Stimulated activated CD8-positive, alpha-beta memory T cell treated with anti-CD3 and anti-CD28 coated beads, Interleukin-12 subunit alpha, Interleukin-12 subunit beta, amount 100 ng/mL, for 24 hours (primary cell): Measurements from ENCODE around the gene PRSS1.
"Not testable (repeated sequence)": the region's sequence is repeated elsewhere in the genome, so short reads cannot be mapped to it uniquely, and the experiment has no call there.

ENCODE experiments used
- DNase-seq: peaks from one replicate; pipeline ENCODE4 v3.0.0-alpha.2; 2020; ENCODE audit errors: extremely low read depth

PRSS1 gene

DNA sequence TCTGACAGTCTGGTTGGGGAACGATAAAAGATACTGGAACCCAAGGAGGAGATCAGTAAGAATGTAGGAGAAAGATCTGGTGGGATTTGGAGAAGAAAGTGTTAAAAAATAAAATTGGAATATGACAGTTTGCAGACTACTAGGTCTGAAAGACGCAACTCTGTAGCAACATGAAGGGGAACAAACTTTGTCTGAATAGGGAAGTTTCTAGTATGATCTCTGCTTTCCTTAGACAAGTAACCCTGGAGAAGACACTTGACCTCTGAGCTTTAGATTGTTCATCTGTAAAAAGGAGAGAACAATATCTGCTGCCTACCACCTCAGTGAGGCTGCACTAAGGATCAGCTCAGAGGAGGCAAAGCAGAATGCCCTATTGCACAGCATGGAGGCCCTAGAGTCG, 3.0 kb upstream of the PRSS1 start:
- no peak for DNase-seq

DNA sequence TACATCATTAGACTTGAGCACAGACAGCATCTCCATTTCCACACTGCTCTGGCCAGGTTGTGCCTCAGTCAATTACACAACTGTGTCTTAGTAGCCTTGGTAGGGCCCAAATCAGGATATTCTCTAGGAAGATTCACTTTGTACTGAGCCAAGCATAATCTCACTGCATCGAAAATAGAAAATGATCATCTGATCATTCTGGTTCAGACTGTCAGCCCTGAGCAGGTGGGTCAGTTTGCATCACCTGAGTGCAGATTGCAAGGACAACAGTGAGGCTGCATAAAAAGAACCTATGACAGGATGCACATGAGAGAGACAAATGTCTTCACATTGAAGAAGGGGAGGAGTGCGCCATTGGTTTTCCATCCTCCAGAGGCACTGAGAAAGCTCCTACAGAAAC, 862 bp upstream of the PRSS1 start:
- not testable (repeated sequence) for DNase-seq

DNA sequence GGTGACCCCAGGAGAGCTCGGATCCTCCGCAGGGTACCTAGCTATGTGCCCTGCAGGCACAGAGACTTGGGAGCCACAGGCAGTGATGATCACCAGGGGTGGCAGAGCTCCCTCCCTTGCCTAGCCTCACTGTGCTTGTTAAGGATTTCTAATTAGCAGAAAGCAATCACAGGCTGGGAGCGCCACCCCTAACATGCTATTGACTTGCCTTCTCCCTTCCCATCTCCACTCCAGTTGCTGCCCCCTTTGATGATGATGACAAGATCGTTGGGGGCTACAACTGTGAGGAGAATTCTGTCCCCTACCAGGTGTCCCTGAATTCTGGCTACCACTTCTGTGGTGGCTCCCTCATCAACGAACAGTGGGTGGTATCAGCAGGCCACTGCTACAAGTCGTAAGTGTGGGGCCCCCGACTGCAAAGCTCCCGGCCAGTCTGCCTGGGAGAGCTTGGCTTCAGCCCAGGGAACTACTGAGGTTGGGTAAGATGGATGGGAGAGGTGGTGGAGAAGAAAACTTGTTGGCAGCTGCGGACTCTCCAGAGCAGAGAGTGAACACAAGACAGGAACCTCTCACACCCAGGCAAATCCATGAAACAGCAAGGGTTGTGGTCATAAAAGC, 1.2 kb downstream of the PRSS1 start:
- no peak for DNase-seq

DNA sequence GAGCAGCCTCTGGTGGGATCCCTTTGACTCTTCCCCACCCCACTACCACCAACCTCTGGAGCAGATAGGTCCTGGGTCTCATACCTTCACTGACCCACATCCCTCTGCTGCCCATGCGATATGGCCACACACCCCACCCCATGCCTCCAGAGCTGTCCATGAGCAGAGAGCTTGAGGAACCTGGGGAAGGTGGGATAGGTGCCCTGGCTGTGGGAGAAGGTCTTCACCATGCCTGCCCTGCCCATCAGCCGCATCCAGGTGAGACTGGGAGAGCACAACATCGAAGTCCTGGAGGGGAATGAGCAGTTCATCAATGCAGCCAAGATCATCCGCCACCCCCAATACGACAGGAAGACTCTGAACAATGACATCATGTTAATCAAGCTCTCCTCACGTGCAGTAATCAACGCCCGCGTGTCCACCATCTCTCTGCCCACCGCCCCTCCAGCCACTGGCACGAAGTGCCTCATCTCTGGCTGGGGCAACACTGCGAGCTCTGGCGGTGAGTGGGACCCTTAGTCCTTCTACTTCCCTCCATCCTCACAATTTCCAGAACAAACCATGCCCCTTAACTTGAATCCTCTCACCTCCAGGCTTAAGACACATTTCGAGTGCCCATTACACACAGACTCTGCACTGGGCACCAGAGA, 2.4 kb downstream of the PRSS1 start:
- not testable (repeated sequence) for DNase-seq

DNA sequence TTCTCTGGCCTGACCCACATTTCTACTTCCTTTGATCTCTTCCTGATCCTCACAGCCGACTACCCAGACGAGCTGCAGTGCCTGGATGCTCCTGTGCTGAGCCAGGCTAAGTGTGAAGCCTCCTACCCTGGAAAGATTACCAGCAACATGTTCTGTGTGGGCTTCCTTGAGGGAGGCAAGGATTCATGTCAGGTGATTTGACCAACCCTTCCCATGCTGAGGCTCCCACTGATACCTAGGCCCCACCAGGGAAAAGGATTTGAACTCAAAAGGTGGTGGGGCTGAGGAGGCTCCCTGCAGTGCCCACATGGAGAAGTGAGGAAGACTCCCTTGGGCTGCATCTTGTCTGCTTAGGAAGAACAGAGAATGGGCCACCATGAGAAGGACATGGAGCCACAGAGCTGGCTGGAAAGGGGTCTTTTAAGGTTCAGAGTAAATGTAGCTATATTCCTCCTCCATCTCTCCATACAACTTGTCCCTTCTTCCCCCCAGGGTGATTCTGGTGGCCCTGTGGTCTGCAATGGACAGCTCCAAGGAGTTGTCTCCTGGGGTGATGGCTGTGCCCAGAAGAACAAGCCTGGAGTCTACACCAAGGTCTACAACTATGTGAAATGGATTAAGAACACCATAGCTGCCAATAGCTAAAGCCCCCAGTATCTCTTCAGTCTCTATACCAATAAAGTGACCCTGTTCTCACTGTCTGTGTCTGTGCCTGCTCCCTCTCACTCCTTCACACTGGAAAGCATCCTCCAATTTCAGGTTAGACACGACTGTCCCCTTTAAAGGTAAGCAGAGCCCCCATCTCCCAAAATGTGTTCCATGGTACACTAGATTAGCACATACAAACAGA, 3.3 kb downstream of the PRSS1 start:
- DNase-seq: no peak

DNA sequence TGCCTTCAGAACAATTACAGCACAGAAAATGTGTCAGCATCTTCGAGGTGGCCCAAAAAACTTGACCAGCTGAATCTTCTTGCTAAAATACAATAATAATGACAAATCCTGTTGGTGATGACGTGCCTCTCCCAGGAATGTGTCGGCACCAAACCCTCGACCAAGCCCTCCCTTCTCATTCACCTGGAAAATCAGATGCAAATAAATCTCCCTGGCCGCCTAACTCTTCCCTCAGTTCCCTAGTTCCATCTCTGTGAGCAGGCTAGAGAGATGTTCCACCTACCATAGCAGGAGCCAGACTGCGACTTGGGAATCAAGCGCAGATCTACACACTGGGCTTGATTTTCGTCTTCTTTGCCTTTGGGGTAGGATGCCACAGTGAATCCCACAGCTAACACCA, 4.1 kb downstream of the PRSS1 start:
- DNase-seq: no peak

DNA sequence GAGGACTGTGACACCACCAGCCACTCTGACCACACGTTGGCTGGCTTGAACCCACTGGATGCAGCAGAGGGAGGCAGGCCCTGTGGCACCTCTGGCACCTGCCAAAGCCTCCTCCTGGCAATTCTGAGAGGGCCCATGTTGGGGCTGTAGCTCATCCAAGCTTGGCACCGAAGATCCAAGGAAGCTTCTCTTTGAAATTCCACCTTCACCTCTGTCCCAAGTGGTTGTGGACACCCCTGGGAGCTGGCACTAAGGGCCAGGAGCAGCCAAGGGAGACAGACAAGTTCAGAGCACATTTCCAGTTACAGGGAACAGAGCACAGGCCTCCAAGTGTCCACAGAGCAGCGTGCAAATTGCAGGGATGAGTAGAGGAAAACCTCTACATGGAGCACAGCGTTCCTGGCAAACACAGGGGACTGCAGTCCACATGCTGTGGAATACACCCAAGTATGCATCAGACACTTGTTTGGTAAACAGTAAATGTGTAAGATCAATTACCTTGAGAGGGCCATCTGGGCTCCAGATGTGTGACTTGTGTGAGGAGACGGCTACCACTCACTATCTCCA, 4.7 kb downstream of the PRSS1 start:
- DNase-seq: not testable (repeated sequence)

DNA sequence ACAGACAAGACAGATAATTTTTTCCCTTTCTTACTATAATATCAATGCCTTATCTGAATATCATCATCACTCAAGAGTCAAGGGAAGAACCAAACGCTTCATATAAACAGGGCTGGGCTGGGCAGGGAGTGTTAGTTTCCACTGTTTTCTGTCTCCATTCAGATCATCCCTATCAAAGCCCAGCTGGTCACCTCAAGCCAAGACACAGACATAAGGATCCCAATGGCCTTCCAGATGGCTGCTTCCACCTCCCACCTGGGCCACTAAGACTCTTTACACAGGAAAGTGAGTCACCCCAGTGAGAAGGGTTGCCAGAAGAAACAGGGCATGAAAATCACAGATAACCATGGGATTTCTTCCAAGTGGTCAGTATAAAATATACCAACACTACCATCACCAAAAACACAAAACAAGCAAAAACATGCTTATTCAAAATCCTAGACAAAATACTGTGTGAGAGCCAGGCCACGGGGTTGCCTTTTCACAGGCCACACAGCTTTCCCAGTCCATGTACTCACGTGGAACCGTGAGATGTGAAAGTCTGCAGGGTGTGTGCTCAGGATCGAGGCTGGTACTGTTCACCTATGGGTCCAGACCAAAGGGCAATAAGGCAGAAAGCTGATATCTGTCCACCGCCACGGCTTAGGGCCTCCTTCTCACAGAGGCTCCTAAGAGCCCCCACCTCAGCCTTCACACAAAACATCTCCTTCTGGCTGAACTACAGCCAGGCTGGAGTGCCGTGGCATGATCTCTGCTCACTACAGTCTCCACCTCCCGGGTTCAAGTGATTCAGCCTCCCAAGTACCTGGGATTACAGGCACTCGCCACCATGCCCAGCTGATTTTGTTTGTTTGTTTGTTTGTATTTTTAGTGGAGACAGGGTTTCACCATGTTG, 5.7 kb downstream of the PRSS1 start:
- no peak for DNase-seq

DNA sequence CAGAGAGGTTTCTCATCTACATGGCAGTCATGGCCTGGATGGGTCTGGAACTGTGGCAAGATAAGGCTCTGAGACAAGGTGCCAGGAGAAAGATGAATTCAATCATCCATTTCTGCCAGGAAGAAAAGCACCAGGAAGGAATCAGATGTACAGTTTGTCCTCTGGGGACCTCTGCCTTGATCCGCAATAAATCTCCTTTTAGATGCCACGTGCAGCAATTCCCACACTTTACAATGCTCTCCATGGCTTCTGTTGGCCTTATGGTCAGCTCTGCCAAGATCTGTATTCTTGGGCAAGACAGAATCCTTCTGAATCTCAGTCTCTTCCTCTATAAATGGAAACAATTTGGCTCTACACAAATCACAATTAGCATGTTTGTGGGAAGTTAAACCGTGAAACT, 9.0 kb downstream of the PRSS1 start:
- DNase-seq: not testable (repeated sequence)

DNA sequence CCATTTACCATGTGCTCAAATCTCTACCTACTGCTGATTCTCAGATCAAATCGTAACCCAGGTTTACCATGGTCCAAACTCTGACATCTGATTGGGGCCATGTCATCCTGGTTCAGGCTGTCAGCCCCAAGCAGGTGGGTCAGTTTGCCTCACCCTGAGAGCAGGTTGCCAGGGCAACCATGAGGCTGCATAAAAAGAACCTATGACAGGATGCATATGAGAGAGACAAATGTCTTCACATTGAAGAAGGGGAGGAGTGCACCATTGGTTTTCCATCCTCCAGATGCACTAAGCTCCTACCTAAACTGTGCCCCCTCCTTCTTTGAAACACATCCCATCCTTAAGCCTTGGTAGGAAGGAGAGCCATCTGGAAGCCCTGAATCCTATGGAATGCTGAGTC, 10.2 kb downstream of the PRSS1 start:
- DNase-seq: no peak

DNA sequence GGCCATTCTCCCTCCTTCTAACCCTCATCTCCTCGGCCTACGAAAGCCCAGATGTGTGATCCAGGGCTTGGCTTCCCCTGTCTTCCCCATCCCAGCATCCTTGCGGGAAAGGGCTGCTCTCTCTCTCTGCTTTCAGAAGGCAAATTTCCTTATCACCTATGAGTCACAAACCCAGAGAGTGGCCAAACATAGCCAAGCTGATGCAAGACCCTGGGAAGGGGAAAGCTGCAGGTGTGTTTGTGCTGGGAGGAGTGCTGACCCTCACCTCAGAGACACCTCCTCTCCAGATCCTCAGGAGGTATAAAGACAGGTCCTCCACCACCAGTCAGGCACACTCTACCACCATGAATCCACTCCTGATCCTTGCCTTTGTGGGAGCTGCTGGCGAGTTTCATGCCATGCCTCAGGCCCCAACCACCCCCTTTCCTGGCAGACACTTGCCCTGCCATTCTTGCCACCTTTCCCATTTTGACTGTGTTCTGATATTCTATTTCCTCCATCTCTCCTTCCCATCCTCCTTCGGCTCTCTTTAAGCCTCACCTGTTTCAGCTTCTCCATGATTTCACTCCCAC, 10.9 kb downstream of the PRSS1 start:
- DNase-seq: no peak

DNA sequence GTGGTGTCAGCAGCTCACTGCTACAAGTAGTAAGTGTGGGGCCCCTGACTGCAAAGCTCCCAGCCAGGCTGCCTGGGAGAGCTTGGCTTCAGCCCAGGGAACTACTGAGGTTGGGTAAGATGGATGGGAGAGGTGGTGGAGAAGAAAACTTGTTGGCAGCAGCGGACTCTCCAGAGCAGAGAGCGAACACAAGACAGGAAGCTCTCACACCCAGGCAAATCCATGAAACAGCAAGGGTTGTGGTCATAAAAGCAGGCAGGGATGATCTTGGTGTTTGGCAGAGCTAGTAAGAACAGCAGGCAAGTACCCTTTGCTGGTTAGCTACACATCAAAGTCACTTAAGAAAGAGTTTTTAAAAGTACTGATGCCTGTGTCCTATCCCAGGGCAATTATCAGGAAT, 12.3 kb downstream of the PRSS1 start:
- DNase-seq: not testable (repeated sequence)

DNA sequence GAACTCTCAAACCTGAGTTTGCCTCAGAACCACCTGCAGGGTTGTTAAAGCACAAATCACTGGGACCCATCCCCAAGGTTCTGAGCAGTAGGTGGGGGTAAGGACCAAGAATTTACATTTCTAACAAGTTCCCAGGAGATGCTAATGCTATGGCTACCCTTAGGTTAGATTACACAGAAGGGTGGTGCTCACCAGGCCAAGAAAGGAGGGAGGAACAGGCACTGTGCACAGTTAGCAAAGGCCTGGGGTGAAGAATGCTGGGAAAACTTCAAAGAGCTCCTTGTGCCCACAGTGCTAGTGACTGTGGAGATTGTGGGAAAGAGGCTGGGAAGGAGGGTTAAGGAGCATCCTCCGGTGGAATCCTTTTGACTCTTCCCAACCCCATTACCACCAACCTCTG, 12.8 kb downstream of the PRSS1 start:
- DNase-seq: no peak

DNA sequence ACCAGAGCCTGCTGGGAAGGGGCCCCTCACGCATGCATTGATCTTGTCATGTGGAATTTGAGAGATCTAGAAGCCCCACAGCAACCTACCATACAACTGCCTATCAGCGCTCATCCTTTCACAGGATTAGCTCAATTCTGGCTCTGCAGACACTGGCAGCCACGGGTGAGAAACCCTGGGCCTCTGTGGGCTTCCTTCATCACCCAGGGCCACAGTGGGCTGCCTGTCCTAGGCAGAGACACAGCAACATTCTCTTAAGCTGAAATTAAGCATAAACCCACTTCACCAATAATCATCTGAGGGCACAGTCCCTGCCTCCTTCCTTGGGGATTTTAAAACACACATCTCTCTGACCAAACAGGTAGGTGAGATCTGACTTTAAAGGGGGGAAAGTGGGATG, 18.2 kb downstream of the PRSS1 start:
- no peak for DNase-seq

DNA sequence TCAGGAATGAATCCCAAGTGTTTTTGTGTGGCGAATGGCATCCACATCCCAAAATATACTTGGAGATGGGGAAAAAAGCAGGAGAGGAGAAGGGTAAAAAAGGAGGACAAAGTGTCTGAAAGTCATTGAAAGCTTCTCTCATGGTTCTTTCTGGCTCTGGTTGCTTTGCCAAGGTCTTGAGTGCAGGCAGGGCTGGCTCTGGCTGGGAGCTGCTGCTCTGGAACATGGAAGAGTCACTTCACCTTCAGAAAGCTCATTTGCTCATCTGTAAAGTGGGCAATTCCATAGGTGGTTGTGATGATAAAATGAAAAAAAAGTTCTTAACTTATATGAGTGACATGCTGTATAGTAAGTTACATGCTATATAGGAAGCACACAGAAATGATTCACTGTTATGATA, 18.6 kb downstream of the PRSS1 start:
- DNase-seq: no peak

DNA sequence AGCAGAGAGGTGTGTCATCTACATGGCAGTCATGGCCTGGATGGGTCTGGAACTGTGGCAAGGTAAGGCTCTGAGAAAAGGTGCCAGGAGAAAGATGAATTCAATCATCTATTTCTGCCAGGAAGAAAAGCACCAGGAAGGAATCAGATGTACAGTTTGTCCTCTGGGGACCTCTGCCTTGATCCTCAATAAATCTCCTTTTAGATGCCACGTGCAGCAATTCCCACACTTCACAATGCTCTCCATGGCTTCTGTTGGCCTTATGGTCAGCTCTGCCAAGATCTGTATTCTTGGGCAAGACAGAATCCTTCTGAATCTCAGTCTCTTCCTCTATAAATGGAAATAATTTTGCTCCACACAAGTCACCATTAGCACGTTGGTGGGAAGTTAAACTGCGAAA, 19.6 kb downstream of the PRSS1 start:
- DNase-seq: not testable (repeated sequence)

DNA sequence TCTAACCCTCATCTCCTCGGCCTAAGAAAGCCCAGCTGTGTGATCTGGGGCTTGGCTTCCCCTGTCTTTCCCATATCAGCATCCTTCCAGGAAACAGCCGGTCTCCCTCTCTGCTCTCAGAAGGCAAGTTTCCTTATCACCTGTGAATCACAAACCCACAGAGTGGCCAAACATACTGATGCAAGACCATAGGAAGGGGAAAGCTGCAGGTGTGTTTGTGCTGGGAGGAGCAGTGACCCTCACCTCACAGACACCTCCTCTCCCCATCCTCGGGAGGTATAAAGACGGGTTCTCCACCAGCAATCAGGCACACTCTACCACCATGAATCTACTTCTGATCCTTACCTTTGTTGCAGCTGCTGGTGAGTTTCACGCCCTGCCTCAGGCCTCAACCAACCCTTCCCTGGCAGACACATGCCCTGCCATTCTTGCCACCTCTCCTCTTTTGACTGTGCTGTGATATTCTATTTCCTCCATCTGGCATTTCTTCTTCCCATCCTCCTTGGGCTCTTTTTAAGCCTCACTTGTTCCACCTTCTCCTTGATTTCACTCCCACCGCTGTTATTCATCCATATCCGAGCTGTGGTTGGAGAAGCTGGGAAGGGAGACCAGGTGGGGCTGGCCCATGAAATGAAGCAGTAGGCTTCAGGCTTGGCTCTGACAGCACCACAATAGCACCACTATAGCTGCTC, 21.5 kb downstream of the PRSS1 start, which contains the start of gene PRSS2:
Gene PRSS2, plus strand, starts transcription at position 310 of the 692 bp plus-strand sequence. Its CDS starts 13 bp downstream, at position 323.
- no peak for DNase-seq

DNA sequence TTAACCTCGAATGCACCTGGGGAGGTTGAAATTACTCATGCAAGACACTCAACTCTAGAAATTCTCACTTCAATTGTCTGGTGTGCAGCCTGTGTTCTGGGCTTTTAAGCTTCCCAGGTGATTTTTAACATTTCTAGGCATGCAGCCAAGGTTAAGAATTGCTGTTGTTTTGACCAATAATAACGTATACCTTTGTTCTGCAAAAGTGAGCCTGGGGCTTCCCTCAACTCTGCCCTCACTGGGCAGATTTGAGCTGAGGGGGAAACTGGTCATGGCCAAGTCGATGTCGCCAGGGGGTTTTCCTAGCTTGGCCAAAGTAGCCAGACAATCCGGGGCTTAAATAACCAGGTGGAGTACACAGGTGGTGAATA, 22.1 kb downstream of the PRSS1 start:
- DNase-seq: no peak

DNA sequence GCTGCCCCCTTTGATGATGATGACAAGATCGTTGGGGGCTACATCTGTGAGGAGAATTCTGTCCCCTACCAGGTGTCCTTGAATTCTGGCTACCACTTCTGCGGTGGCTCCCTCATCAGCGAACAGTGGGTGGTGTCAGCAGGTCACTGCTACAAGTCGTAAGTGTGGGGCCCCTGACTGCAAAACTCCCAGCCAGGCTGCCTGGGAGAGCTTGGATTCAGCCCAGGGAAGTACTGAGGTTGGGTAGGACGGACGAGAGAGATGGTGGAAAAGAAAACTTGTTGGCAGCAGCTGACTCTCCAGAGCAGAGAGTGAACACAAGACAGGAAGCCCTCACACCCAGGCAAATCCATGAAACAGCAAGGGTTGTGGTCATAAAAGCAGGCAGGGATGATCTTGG, 22.8 kb downstream of the PRSS1 start:
- no peak for DNase-seq

DNA sequence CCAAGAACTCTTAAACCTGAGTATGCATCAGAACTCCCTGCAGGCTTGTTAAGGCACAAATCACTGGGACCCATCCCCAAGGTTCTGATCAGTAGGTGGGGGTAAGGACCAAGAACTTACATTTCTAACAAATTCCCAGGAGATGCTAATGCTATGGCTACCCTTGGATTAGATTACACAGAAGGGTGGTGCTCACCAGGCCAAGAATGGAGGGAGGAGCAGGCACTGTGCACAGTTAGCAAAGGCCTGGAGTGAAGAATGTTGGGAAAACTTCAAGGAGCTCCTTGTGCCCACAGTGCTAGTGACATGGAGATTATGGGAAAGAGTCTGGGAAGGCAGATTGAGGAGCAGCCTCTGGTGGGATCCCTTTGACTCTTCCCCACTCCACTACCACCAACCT, 23.4 kb downstream of the PRSS1 start:
- no peak for DNase-seq

DNA sequence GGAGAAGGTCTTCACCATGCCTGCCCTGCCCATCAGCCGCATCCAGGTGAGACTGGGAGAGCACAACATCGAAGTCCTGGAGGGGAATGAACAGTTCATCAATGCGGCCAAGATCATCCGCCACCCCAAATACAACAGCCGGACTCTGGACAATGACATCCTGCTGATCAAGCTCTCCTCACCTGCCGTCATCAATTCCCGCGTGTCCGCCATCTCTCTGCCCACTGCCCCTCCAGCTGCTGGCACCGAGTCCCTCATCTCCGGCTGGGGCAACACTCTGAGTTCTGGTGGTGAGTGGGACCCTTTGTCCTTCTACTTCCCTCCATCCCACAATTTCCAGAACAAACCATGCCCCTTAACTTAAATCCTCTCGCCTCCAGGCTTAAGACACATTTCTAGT, 24.0 kb downstream of the PRSS1 start:
- no peak for DNase-seq
